Epithelial cell of esophagus (primary cell): ENCODE measurements around the gene GNAT1.
A peak's percentile ranks its signal among the peaks of the same experiment; 100 is the strongest.

Source experiments
- DNase-seq: peaks from one replicate; pipeline ENCODE4 v3.0.0; 2010; ENCODE audit warnings: low read depth
- H3K4me3 ChIP-seq: 2 replicates; pipeline ENCODE4 v1.5.1; 2011; ENCODE audit warnings: mild to moderate bottlenecking, low read length, control low read depth
- CTCF ChIP-seq: IDR thresholded peaks from 2 replicates; pipeline ENCODE4 v1.5.1; 2011; ENCODE audit warnings: low read depth, mild to moderate bottlenecking, low read length, control low read depth, inconsistent platforms; ENCODE audit not compliant: insufficient read depth; ENCODE audit errors: missing control alignments

GNAT1 gene

GRCh38 chr3:50203113-50203808 lies 11.9 kb downstream of the GNAT1 start:
- no peak for DNase-seq
- TF ChIP-seq CTCF, result no peak
- H3K4me3 ChIP-seq, result no peak overlapping the region

GRCh38 chr3:50203809-50204803 lies 12.7 kb downstream of the GNAT1 start:
- DNase-seq, result no peak
- TF ChIP-seq CTCF, result no peak
- no peak overlapping the region for H3K4me3 ChIP-seq

- TF ChIP-seq CTCF, result no peak
- H3K4me3 ChIP-seq, result peak within 1 kb of the TSS; percentile 15
- no peak for DNase-seq
Observed at GRCh38 chr3:50204804-50205412, 13.5 kb downstream of the GNAT1 start, which contains the start of gene SLC38A3. Gene SLC38A3 (plus strand): TSS chr3:50205271. CDS start chr3:50214200, 8,929 bp downstream.

GRCh38 chr3:50205413-50206276 lies 14.2 kb downstream of the GNAT1 start:
- no peak for TF ChIP-seq CTCF
- H3K4me3 ChIP-seq, result peak overlapping the region; percentile 15
- DNase-seq, result peak; percentile 52

- DNase-seq, result no peak
- TF ChIP-seq CTCF, result no peak
- no peak overlapping the region for H3K4me3 ChIP-seq
Observed at GRCh38 chr3:50207359-50208042, 16.1 kb downstream of the GNAT1 start.
